HepG2 (cell line): ENCODE results near the gene MAN1A2.

Experiments used
- BRCA1 ChIP-seq: sonication (generic); formaldehyde crosslinking; IDR thresholded peaks from 2 replicates; pipeline ENCODE4 v1.4.0; 2020; ENCODE audit warnings: missing genetic modification reagents
- CREM ChIP-seq, 2 experiments: sonication (generic) in 1 of 2; formaldehyde crosslinking in 1 of 2; IDR thresholded peaks; 2 replicates each; pipeline versions ENCODE4 v1.4.0 to v1.6.1; 2016 to 2020; ENCODE audit warnings: antibody characterized with exemption in 1 of 2, mild to moderate bottlenecking in 1 of 2, missing genetic modification reagents in 1 of 2
- CTCF ChIP-seq: sonication (generic); formaldehyde crosslinking; IDR thresholded peaks from 2 replicates; pipeline ENCODE4 v1.5.0; 2020; ENCODE audit warnings: mild to moderate bottlenecking, missing genetic modification reagents, moderate library complexity
- JUNB ChIP-seq: sonication (generic); formaldehyde crosslinking; IDR thresholded peaks from 2 replicates; pipeline ENCODE4 v1.8.0; 2022; ENCODE audit warnings: missing genetic modification reagents, mild to moderate bottlenecking, borderline replicate concordance
- NR2C2 ChIP-seq: sonication (generic); formaldehyde crosslinking; IDR thresholded peaks from 2 replicates; pipeline ENCODE4 v1.4.0; 2020; ENCODE audit warnings: missing genetic modification reagents, mild to moderate bottlenecking, moderate library complexity, borderline replicate concordance
- POLR2A ChIP-seq, 2 experiments: IDR thresholded peaks; 2 replicates each; pipeline ENCODE4 v1.6.1; 2011; ENCODE audit warnings: low read depth in 2 of 2, low read length in 2 of 2, mild to moderate bottlenecking in 1 of 2, moderate library complexity in 1 of 2; ENCODE audit not compliant: insufficient read depth in 1 of 2
- SMC3 ChIP-seq: IDR thresholded peaks from 2 replicates; pipeline ENCODE4 v1.6.1; 2011; ENCODE audit warnings: low read length, improper control_type of control experiment
- SRF ChIP-seq: IDR thresholded peaks from 2 replicates; pipeline ENCODE4 v1.6.1; 2011; ENCODE audit warnings: mild to moderate bottlenecking, low read depth, low read length, moderate library complexity
- TARDBP ChIP-seq: sonication (generic); formaldehyde crosslinking; IDR thresholded peaks from 2 replicates; pipeline ENCODE4 v1.8.0; 2022; ENCODE audit warnings: mild to moderate bottlenecking, missing genetic modification reagents
- TFDP2 ChIP-seq: sonication (generic); formaldehyde crosslinking; IDR thresholded peaks from 2 replicates; pipeline ENCODE4 v1.4.0; 2020; ENCODE audit warnings: missing genetic modification reagents
- ZNF180 ChIP-seq: sonication (generic); formaldehyde crosslinking; IDR thresholded peaks from 2 replicates; pipeline ENCODE4 v1.4.0; 2020; ENCODE audit warnings: low read depth, missing genetic modification reagents, borderline replicate concordance
- ZSCAN25 ChIP-seq: sonication (generic); formaldehyde crosslinking; IDR thresholded peaks from 2 replicates; pipeline ENCODE4 v1.8.0; 2022; ENCODE audit warnings: mild to moderate bottlenecking, missing genetic modification reagents

GRCh38 chr1:117523111-117523510, 155.9 kb downstream of the MAN1A2 start:
- TF ChIP-seq BRCA1 (CRISPR knock-in tag) (no peak), ZNF180 (CRISPR knock-in tag) (no peak), JUNB (CRISPR knock-in tag) (no peak), CTCF (no peak), ZSCAN25 (CRISPR knock-in tag) (no peak), TFDP2 (CRISPR knock-in tag) (no peak), TARDBP (no peak), CREM (IDR thresholded peaks at IDR 0.05) (no peak), CREM (CRISPR knock-in tag; IDR thresholded peaks at IDR 0.05) (no peak), SRF (no peak), NR2C2 (CRISPR knock-in tag) (no peak), POLR2A (IDR thresholded peaks at IDR 0.05; ENCODE audit: insufficient read depth in 1 of 2, low read depth in 2 of 2, low read length in 2 of 2) (no peak), SMC3 (no peak)
